ENCODE measurements around the gene PROM2.
"Not testable (repeated sequence)": the region's sequence is repeated elsewhere in the genome, so short reads cannot be mapped to it uniquely, and the experiment has no call there.

The PROM2 gene, protein sequence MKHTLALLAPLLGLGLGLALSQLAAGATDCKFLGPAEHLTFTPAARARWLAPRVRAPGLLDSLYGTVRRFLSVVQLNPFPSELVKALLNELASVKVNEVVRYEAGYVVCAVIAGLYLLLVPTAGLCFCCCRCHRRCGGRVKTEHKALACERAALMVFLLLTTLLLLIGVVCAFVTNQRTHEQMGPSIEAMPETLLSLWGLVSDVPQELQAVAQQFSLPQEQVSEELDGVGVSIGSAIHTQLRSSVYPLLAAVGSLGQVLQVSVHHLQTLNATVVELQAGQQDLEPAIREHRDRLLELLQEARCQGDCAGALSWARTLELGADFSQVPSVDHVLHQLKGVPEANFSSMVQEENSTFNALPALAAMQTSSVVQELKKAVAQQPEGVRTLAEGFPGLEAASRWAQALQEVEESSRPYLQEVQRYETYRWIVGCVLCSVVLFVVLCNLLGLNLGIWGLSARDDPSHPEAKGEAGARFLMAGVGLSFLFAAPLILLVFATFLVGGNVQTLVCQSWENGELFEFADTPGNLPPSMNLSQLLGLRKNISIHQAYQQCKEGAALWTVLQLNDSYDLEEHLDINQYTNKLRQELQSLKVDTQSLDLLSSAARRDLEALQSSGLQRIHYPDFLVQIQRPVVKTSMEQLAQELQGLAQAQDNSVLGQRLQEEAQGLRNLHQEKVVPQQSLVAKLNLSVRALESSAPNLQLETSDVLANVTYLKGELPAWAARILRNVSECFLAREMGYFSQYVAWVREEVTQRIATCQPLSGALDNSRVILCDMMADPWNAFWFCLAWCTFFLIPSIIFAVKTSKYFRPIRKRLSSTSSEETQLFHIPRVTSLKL

GRCh38 chr2:95274291-95275150, at the start of gene PROM2:
Gene PROM2, plus strand, starts transcription at chr2:95274449. Its CDS starts 137 bp downstream, at chr2:95274586.
- no peak for DNase-seq

DNA sequence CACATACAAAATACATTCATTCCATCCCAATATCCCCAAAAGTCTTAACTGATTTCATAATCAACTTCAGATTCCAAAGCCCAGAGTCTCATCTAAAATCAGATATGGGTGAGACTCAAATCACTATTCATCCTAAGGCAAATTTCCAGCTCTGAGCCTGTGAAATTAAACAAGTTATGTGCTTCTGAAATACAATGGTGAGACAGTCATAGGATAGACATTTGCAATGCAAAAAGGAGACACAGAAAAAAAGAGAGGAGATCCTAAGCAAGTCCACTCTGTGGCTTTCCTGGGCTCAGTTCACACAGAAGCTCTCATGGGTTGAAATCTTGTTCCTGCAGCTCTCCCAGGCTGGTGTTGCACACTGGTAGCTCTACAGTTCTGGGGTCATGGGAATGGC, 48.6 kb upstream of the PROM2 start:
- no peak for DNase-seq

DNA sequence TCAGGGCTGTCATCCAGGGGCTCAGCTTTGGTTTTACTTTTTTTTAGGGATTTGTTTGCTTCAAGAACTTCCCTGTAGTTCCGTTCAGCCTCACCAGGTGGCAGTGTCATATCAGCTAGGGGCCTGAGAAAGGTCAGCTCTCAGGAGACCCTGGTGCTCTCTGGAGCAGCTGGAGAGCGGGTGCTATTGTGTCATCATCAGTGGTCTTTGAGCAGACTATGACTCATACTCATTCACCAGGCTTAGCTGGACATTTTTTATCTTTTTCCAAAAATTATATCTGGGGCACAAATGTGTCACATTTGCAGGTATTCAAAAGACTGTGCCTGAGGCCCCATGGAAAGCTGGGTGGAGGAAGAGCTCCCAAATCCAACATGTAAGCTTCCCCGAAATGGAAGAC, 42.5 kb upstream of the PROM2 start:
- DNase-seq = no peak

- no peak for DNase-seq
Measured at GRCh38 chr2:95232232-95232631, 42.0 kb upstream of the PROM2 start.

- no peak for DNase-seq
Measured at GRCh38 chr2:95234286-95234785, 39.9 kb upstream of the PROM2 start.

DNA sequence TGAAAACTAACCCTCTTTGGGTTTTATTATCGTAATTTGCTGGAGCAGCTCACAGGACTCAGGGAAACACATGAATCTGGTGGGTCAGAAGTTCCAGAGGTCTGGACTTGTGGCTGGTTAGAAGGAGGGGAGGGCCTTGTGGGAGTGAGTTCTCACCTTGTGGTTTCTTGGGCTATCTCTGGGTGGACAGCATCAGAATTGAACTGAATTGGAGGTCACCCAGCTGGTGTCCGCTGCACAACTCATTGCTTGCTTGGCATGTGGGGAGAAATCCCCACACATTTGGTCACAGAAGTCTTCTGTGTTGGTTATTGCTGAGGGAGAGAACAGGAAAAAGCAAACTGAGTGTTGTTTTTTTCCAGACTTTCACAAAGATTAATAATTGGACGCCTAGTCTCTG, 39.4 kb upstream of the PROM2 start:
- no peak for DNase-seq

GRCh38 chr2:95238131-95238530, 36.1 kb upstream of the PROM2 start:
- DNase-seq = no peak

DNA sequence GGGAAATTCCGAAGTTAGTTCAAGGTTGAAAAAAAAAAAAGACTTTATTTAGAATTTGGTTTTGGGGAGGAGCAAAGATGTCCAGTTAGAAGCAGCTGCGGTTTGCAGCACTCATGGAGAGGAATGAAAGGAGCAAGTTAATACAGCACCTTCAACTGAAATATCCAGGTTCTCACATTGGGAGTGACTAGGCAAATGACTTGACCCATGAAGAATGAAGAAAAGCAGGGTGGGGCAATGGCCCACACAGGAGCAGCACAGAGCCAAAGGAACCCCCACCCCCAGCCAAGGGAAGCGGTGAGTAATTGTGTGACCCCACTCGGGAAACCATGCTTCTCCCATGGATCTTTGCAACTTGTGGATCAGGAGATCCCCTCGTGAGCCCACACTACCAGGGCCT, 34.2 kb upstream of the PROM2 start:
- DNase-seq = no peak

GRCh38 chr2:95240556-95240955, 33.7 kb upstream of the PROM2 start:
- DNase-seq = no peak

DNA sequence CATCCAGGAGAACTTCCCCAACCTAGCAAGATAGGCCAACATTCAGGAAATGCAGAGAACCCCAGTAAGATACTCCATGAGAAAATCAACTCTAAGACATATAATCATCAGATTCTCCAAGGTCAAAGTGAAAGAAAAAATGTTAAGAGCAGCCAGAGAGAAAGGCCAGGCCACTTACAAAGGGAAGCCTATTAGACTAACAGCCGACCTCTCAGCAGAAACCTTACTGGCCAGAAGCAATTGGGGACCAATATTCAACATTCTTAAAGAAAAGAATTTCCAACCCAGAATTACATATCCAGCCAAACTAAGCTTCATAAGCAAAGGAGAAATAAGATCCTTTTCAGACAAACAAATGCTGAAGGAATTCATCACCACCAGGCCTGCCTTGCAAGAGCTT, 32.2 kb upstream of the PROM2 start:
- DNase-seq = not testable (repeated sequence)

GRCh38 chr2:95258271-95258670, 16.0 kb upstream of the PROM2 start:
- no peak for DNase-seq

DNA sequence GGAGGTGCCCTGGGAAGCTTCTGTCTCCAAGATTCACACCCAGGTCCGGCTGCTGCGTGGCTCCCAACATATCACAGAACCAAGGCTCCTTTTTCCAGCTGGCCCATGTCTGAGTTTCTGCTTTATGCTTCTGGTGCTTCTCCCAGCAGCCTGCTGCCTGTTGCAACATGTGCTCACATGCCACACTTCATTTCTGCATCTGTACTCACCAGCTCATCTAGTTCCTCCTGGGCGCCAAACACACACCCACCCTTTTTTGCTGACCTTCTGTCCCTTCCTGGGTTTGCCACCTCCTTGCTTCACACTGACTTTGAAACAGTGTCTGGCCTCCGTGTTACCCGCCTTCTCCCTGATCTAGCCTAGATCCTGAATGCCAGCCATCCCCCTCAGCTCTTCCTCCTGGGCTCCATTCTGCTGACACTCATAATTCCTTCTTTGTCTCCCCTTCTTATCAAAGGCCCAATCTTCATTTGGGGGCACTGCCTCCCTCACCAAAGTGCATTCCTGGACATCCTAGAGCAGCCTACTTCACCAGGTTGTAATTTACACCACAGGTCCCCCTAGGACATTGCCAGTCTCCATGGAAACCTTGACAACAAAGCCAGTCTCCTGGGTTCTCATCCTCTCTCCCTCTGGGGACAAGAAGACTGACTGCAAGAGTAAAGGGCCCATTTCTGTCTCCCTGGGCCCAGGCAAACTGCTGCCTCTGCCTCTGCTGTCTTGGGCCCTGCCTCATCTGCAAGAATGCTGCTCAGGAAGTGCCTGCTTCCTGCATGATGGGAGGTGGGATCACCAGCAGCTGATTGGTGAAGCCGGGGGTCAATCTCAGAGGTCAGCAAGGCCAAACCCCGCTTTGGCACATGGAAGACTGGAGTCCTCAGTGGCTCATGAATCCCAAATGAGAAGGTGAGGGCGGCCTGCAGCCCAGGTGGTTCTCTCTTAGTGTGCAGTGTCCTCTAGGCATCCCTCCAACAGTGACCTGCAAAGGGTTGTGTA, 13.9 kb upstream of the PROM2 start:
- no peak for DNase-seq

DNA sequence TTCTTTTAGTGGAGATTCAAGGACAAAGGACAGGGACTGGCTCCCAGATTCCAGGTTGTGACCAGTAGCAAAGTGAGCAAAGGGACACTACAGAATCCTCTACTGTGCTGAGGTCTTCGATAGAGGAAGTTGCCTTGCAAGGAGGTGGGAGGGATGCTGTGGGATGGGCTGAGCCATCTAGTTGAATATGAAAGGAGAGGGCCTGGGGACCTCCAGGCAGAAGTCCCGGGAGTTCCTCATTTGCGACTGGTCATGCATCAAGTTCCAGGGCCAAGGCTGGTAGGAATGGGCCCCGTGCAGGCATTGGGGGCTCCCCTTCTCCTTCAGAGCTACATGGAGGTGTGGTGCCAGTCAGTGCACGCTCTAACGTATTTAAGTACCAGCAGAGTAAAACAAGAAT, 12.6 kb upstream of the PROM2 start:
- DNase-seq = no peak

GRCh38 chr2:95262896-95263542, 11.2 kb upstream of the PROM2 start:
- no peak for DNase-seq

- no peak for DNase-seq
Measured at GRCh38 chr2:95264624-95265023, 9.6 kb upstream of the PROM2 start.

DNA sequence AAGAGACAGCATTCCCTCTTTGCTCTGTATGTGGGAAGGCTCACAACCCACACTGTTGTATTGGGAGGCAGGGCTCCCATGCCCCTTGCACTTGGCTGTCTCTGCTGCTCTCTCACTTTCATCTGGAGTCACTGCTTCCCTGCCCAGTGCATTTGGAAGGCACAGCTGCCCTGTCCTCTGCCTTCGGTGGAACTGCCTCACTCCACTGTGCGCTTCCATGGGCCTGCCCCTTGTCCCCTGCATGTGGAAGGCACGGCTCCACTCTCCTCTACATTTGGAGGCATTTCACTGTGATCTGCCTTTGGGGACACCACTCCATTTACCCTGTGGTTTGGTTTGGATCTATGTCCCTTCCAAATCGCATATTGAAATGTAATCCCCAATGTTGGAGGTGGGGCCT, 9.1 kb upstream of the PROM2 start:
- no peak for DNase-seq

DNA sequence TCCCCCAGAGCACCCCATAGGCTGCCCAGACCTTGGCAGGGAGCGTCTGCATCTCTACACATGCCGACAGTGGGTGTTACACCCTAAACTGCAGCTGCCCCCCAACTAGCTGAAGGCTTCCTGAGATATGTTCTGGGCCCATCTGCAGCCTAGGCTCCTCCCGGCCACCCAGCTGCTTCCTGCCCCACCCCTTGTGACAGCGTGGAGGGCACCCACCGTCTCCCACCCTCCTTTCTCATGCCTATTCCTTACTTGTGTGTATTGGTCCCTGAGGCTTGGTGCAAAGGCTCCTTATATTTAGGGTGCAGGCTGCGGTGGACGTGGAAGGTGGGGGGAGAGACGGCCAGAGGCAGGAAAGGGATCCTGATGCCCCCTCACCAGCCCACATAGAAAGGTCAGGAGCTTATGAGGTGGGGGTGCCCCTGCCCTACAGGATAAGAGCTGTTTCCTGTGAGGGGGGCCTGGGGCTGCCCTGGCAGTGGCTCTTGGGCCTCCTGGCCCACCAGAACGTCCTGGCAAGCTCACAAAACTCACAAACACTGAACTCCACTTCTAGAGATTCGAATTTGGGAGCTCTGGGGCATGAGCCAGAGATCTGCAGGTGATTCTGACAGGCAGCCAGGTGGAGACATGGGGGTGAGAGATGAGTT, 7.3 kb upstream of the PROM2 start:
- DNase-seq = no peak

DNA sequence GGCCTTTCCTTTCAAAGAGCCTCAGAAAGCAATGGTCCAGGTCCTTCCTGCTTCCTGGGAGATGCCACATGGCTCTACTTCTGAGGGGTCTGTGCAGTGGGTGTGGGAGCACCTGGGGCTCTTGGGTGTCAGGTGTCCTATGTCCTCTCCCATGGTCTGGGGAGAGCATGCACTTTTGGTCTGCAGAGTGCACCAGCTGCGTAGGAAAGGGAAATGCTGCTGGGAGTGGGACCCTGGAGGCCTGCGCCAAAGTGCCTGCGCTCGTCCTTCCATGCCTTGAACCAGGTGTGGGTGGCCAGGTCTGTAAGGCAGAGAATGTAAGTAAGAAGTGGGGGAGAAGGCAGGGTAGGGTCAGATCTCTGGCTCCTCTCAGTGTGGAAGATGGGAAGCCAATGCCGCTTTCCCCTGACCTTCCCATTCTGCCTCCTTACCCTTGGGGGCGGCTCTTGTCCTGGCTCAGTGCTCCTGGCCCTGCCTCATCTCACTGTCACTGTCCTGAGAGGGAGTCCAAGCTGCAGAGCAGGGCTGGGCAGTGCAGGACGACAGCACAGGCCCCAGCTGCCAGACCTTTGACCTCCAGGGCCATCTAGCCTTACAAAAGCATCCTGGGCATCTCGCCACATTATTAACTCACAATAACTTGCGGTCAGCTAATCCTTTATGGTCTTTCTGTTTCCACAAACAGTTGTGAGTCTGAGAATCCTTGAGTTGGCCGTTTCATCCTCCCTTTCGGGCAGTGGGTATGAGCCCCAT, 6.6 kb upstream of the PROM2 start:
- DNase-seq = no peak

GRCh38 chr2:95268211-95269035, 5.8 kb upstream of the PROM2 start:
- no peak for DNase-seq
